Dendritic cell treated with granulocyte-macrophage colony-stimulating factor and Interleukin-4, amounts not matched to agents 40 ng/mL and 50 ng/mL, for 4 days (primary cell): ENCODE results near the gene PIK3CB.
"Not testable (repeated sequence)": the region's sequence is repeated elsewhere in the genome, so short reads cannot be mapped to it uniquely, and the experiment has no call there.

Experiments used
- H3K27ac Mint-ChIP-seq: one replicate; pipeline ENCODE4 v1.8.0; 2022; ENCODE audit warnings: mild to moderate bottlenecking, mixed read lengths
- H3K27me3 Mint-ChIP-seq: one replicate; pipeline ENCODE4 v1.8.0; 2022; ENCODE audit warnings: mild to moderate bottlenecking, mixed read lengths
- H3K36me3 Mint-ChIP-seq: one replicate; pipeline ENCODE4 v1.8.0; 2022; ENCODE audit warnings: low read depth, mixed read lengths
- H3K4me1 Mint-ChIP-seq: one replicate; pipeline ENCODE4 v1.8.0; 2022; ENCODE audit warnings: low read depth, mixed read lengths
- H3K4me3 Mint-ChIP-seq: one replicate; pipeline ENCODE4 v1.8.0; 2022; ENCODE audit warnings: mild to moderate bottlenecking, moderate library complexity, mixed read lengths
- H3K9me3 Mint-ChIP-seq: one replicate; pipeline ENCODE4 v1.8.0; 2022; ENCODE audit warnings: mixed read lengths
- intact Hi-C: fragments of 100-400 bp; cut with micrococcal nuclease; formaldehyde crosslinking; loops from one replicate; pipeline ENCODE4 v1.15.0; 2022

Gene PIK3CB

GRCh38 chr3:138806376-138807080 is 28.2 kb downstream of the PIK3CB start:
- Mint-ChIP-seq H3K4me3 (no peak overlapping the region), H3K9me3 (no peaks in the 10 kb centered on the region), H3K27ac (peak overlapping the region; percentile 56), H3K27me3 (no peaks in the 10 kb centered on the region), H3K36me3 (peaks cover 9% of the 10 kb centered on the region), H3K4me1 (peaks cover 50% of the 10 kb centered on the region)
- intact Hi-C loops: no loop called here

GRCh38 chr3:138803006-138803653 is 31.6 kb downstream of the PIK3CB start:
- Mint-ChIP-seq H3K4me1 (peaks cover 50% of the 10 kb centered on the region), H3K27me3 (no peaks in the 10 kb centered on the region), H3K27ac (no peak overlapping the region), H3K36me3 (peaks cover 10% of the 10 kb centered on the region), H3K4me3 (no peak overlapping the region), H3K9me3 (no peaks in the 10 kb centered on the region)
- intact Hi-C loops: no loop called here

- intact Hi-C loops, H3K27ac Mint-ChIP-seq, H3K27me3 Mint-ChIP-seq, H3K4me3 Mint-ChIP-seq, H3K9me3 Mint-ChIP-seq: not testable (repeated sequence)
- peaks cover 57% of the 10 kb centered on the region for H3K4me1 Mint-ChIP-seq
- peaks cover 18% of the 10 kb centered on the region for H3K36me3 Mint-ChIP-seq
Measured at GRCh38 chr3:138802223-138802622, 32.5 kb downstream of the PIK3CB start.

GRCh38 chr3:138801792-138802191 is 32.9 kb downstream of the PIK3CB start:
- Mint-ChIP-seq H3K4me1 (peaks cover 57% of the 10 kb centered on the region), H3K36me3 (peaks cover 22% of the 10 kb centered on the region), H3K9me3 (no peaks in the 10 kb centered on the region), H3K27me3 (no peaks in the 10 kb centered on the region), H3K27ac (no peak overlapping the region), H3K4me3 (no peak overlapping the region)
- intact Hi-C loops: no loop called here

- peaks cover 33% of the 10 kb centered on the region for H3K36me3 Mint-ChIP-seq
- H3K27me3 Mint-ChIP-seq: no peaks in the 10 kb centered on the region
- no peak overlapping the region for H3K4me3 Mint-ChIP-seq
- no peaks in the 10 kb centered on the region for H3K9me3 Mint-ChIP-seq
- intact Hi-C loops: no loop called here
- H3K4me1 Mint-ChIP-seq: peaks cover 43% of the 10 kb centered on the region
- peak overlapping the region; percentile 49 for H3K27ac Mint-ChIP-seq
Measured at GRCh38 chr3:138800248-138800647, 34.5 kb downstream of the PIK3CB start.

DNA sequence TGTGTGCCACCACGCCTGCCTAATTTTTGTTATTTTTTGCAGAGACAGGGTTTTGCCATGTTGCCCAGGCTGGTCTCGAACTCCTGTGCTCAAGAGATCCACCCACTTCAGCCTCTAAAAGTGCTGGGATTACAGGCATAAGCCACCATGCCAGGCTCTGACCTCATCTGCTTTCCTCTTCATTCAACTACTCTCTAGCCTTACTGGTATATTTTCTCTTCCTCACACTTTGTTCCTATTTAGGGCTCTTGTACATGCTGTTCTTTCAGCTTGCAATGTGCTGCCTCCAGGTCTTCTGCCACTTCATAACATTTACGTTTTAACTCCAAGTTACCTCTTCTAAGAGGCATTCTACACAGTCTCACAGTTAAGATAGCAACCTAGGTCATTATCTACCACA is 34.9 kb downstream of the PIK3CB start:
- Mint-ChIP-seq H3K27ac (peak overlapping the region; percentile 49), H3K4me1 (peaks cover 43% of the 10 kb centered on the region), H3K9me3 (no peaks in the 10 kb centered on the region), H3K27me3 (no peaks in the 10 kb centered on the region), H3K36me3 (peaks cover 38% of the 10 kb centered on the region), H3K4me3 (no peak overlapping the region)
- intact Hi-C loops: no loop called here

GRCh38 chr3:138797508-138798038 is 37.2 kb downstream of the PIK3CB start:
- no peaks in the 10 kb centered on the region for H3K9me3 Mint-ChIP-seq
- no peaks in the 10 kb centered on the region for H3K27me3 Mint-ChIP-seq
- peaks cover 60% of the 10 kb centered on the region for H3K36me3 Mint-ChIP-seq
- H3K4me3 Mint-ChIP-seq: no peak overlapping the region
- H3K4me1 Mint-ChIP-seq: peaks cover 34% of the 10 kb centered on the region
- H3K27ac Mint-ChIP-seq: peak overlapping the region; percentile 6
- intact Hi-C loops: no loop called here

DNA sequence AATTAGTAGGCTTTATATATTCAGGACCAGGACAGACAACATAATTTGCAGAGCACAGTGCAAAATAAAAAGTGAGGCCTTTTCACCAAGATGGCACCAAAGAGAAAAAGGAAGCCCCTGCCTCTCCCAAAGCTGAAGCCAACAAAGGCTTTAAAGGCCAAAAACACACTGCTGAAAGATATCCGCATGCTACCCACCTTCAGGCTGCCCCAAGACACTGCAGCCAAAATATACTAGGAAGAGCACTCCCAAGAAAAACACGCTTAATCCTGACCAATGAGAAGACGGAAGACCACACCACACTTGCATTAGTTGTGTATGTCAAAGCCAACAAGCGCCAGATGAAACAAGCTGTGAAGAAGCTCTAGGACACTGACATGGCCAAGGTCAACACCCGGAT is 38.0 kb downstream of the PIK3CB start:
- no peaks in the 10 kb centered on the region for H3K27me3 Mint-ChIP-seq
- H3K27ac Mint-ChIP-seq: no peak overlapping the region
- peaks cover 60% of the 10 kb centered on the region for H3K36me3 Mint-ChIP-seq
- H3K4me3 Mint-ChIP-seq: no peak overlapping the region
- peaks cover 28% of the 10 kb centered on the region for H3K4me1 Mint-ChIP-seq
- intact Hi-C loops: no loop called here
- H3K9me3 Mint-ChIP-seq: no peaks in the 10 kb centered on the region

- Mint-ChIP-seq H3K4me1 (peaks cover 25% of the 10 kb centered on the region), H3K9me3 (no peaks in the 10 kb centered on the region), H3K27ac (peak overlapping the region; percentile 91), H3K36me3 (peaks cover 38% of the 10 kb centered on the region), H3K4me3 (peak overlapping the region; percentile 83), H3K27me3 (no peaks in the 10 kb centered on the region)
- intact Hi-C loops: loop anchor here (5.0 kb wide), 2 partner anchors 45 to 130 kb away; partner anchors contain the start of gene PIK3CB
Measured at GRCh38 chr3:138786788-138787271, 47.9 kb downstream of the PIK3CB start.

- intact Hi-C loops: loop anchor here (5.0 kb wide), 2 partner anchors 46 to 131 kb away; partner anchors contain the start of gene PIK3CB
- H3K27ac Mint-ChIP-seq: peak overlapping the region; percentile 91
- H3K9me3 Mint-ChIP-seq: no peaks in the 10 kb centered on the region
- peaks cover 16% of the 10 kb centered on the region for H3K4me1 Mint-ChIP-seq
- H3K4me3 Mint-ChIP-seq: no peak overlapping the region
- H3K36me3 Mint-ChIP-seq: peaks cover 29% of the 10 kb centered on the region
- H3K27me3 Mint-ChIP-seq: no peaks in the 10 kb centered on the region
Measured at GRCh38 chr3:138785951-138786350, 48.8 kb downstream of the PIK3CB start.

DNA sequence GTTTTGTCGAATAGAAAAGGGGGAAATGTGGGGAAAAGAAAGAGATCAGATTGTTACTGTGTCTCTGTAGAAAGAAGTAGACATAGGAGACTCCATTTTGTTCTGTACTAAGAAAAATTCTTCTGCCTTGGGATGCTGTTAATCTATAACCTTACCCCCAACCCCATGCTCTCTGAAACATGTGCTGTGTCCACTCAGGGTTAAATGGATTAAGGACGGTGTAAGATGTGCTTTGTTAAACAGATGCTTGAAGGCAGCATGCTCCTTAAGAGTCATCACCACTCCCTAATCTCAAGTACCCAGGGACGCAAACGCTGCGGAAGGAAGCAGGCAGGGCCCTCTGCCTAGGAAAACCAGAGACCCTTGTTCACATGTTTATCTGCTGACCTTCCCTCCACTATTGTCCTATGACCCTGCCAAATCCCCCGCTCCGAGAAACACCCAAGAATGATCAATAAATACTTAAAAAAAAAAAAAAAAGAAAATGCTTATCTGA is 49.3 kb downstream of the PIK3CB start:
- H3K36me3 Mint-ChIP-seq: peaks cover 26% of the 10 kb centered on the region
- H3K27ac Mint-ChIP-seq: peak overlapping the region; percentile 74
- H3K9me3 Mint-ChIP-seq, H3K4me3 Mint-ChIP-seq, H3K27me3 Mint-ChIP-seq: not testable (repeated sequence)
- intact Hi-C loops: loop anchor here (5.0 kb wide), 2 partner anchors 47 to 132 kb away; partner anchors contain the start of gene PIK3CB
- peaks cover 14% of the 10 kb centered on the region for H3K4me1 Mint-ChIP-seq

GRCh38 chr3:138782755-138783154 is 52.0 kb downstream of the PIK3CB start:
- H3K9me3 Mint-ChIP-seq: no peaks in the 10 kb centered on the region
- H3K36me3 Mint-ChIP-seq: peaks cover 28% of the 10 kb centered on the region
- H3K27me3 Mint-ChIP-seq: no peaks in the 10 kb centered on the region
- intact Hi-C loops: no loop called here
- no peak overlapping the region for H3K27ac Mint-ChIP-seq
- H3K4me1 Mint-ChIP-seq: peaks cover 20% of the 10 kb centered on the region
- no peak overlapping the region for H3K4me3 Mint-ChIP-seq

GRCh38 chr3:138781012-138781470 is 53.7 kb downstream of the PIK3CB start:
- Mint-ChIP-seq H3K9me3 (no peaks in the 10 kb centered on the region), H3K27me3 (no peaks in the 10 kb centered on the region), H3K36me3 (peaks cover 40% of the 10 kb centered on the region), H3K4me1 (peaks cover 14% of the 10 kb centered on the region), H3K4me3 (no peak overlapping the region), H3K27ac (peak overlapping the region; percentile 30)
- intact Hi-C loops: no loop called here

GRCh38 chr3:138778643-138779042 is 56.1 kb downstream of the PIK3CB start:
- no peaks in the 10 kb centered on the region for H3K27me3 Mint-ChIP-seq
- H3K27ac Mint-ChIP-seq: no peak overlapping the region
- peaks cover 35% of the 10 kb centered on the region for H3K36me3 Mint-ChIP-seq
- H3K4me1 Mint-ChIP-seq: peaks cover 25% of the 10 kb centered on the region
- intact Hi-C loops: loop anchor here (5.0 kb wide), 1 partner anchor 34 kb away; no protein-coding TSS in a partner anchor
- no peaks in the 10 kb centered on the region for H3K9me3 Mint-ChIP-seq
- H3K4me3 Mint-ChIP-seq: no peak overlapping the region
